ENCODE data around the gene AKAP14.
"Not testable (repeated sequence)": the region's sequence is repeated elsewhere in the genome, so short reads cannot be mapped to it uniquely, and the experiment has no call there.

The AKAP14 gene

DNA sequence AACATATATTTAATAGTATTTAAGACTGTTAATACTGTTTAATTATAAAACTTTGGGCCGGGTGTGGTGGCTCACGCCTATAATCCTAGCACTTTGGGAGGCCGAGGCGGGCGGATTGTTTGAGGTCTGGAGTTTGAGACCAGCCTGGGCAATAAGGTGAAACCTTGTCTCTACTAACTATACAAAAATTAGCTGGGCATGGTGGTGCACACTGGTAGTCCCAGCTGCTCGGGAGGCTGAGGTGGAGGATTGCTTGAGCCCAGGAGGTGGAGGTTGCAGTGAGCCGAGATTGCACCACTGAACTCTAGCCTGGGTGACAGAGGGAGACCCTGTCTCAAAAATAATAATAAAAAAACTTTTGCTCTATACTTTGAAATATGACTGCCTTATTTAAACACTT, 26.7 kb downstream of the AKAP14 start:
- not testable (repeated sequence) for DNase-seq (ENCODE audit: low read depth)

DNA sequence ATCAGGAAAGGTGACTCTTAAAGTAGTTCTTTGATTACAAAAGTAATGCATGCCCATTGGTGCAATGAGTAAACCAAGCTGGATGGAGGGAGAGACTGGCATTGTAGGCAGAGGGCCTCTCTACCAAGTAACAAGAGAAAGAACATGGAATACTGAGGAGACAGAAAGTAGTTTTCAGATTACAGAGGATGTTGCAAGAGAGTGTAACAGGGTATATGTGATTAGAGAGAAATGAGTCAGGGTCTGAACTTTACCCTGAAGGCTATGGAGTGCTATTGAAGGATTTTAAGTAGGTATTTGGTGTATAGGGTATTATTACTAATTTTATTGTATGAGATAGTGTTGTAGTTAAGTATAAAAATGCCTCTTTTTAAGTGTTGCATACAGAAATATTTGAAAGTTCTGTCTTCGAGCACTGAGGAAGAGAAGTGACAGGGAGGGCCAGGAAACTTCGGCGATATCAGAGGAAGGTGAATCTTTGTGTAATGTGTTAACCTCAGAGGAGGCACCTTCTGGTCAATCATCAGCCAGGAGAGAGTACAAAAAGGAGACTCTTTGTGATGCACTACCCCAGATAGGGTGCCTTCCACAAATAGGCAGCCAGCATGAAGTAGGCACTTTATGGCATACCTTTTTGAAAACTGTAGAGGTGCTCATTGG, 39.7 kb downstream of the AKAP14 start:
- DNase-seq (ENCODE audit: low read depth): no peak

DNA sequence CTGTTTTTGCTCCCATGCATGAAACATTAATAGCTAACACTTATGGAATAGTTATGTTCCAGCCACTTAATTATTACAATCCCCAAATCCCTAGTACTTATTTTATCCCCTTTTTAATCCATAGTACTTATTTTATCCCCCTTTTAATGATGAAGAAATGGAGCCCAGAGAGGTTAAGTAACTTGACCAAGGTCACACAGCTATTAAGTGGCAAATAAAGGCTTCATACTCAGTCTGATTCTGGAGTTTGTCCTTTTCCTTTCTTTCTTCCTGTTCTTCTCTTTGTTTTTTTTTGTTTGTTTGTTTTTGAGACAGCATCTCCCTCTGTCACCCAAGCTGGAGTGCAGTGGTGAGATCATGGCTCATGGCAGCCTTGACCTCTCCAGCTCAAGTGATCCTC, 45.6 kb downstream of the AKAP14 start:
- DNase-seq (ENCODE audit: low read depth): no peak

DNA sequence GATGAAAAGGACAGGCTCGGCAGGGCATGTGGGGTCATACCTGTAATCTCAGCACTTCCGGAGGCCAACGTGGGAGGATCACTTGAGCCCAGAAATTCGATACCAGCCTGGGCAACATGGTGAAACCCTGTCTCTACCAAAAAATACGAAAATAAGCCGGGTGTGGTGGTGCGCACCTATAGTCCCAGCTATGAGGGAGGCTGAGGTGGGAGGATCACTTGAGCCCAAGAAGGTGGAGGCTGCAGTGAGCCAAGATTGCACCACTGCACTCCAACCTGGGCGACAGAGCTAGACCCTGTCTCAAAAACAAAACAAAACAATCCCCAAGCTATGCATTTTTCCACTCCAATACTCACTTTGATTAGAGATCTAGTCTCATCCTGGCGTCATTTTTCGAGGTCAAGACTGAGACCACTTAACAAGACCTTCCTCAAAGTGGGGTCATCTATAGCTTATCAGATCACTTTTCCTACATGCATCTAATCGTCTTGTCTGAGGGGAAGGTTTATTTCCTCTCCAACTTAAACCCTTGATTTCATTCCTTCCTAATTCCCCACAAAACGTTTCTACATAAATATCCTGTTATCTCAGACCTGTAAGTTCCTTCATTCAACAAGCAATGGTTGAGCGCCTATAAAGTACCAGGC, 46.6 kb downstream of the AKAP14 start:
- no peak for DNase-seq (ENCODE audit: low read depth)

DNA sequence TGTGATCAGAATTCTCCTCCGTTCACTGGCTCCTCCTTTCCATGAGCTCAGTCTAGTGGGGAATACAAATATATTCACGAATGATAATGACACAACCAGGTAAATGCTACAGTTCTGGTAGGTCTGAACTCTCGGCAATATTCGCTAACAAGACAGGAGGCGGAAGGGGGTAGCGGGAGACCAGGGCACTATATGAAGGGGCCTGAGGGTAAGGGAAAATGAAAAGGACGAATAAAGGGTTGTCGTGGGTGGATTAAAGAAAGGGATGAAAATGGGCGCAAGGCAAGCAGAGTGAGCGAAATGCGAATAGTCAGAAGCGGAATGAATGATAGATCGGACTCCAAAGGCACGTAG, 47.1 kb downstream of the AKAP14 start:
- DNase-seq (ENCODE audit: low read depth): no peak

DNA sequence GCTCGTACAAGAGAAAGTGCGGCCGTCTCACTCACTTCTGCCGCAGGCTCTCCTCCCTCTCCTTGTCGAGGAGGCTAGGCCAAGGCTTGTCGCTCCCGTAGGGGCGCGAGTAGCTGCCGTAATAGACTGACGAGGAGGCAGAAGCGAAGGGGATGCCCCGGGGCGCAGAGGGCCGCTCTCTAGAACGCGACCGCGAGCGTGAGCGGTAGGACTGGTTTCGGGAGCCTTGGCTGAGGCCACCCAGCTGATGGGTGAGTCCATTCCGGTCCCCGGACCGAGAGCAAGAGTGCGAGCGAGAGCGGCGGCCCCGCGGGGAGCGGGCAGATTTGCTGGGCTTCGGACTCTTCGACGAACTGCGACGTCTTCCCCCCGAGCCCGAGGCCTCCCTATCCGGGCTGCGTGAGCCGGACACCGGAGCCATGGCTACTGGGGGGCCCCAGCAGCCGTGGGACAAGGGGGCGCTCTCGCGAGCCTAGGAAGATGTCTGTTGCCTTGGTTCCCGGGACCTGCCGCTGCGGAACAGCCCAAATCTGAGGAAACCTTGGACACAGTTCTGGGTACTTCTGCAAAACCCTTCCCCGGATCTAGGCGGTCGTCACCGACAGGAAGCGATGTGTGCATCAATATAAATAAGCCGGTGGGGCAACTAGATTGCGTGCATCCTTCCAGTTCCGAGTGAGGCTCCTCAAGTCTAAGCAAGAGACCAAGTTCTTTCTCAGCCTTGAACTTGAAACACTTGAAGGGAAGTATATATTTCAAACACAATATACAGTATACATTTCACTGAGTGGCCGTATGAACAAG, 47.7 kb downstream of the AKAP14 start, which contains the start of gene NKAP:
NKAP (minus strand) TSS at position 567 of the 804 bp plus-strand sequence; CDS start at position 421, 146 bp downstream.
- peak; percentile 72 for DNase-seq (ENCODE audit: low read depth)

DNA sequence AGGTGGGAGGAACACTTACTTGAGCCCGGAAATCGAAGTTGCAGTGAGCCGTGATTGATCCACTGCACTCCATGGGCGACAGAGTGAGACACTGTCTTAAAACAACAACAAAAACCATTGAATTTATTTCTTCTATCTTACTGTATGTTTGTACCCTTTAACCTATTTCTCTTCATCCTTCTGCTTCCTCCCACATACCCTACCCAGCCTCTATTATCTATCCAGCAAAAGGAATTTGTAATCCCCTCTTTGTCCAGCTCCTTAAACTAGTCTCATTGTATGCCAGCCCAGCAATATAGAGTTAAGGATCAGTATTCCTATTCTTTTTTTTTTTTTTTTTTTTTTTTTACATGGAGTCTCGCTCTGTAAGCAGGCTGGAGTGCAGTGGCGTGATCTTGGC, 49.8 kb downstream of the AKAP14 start:
- no peak for DNase-seq (ENCODE audit: low read depth)

DNA sequence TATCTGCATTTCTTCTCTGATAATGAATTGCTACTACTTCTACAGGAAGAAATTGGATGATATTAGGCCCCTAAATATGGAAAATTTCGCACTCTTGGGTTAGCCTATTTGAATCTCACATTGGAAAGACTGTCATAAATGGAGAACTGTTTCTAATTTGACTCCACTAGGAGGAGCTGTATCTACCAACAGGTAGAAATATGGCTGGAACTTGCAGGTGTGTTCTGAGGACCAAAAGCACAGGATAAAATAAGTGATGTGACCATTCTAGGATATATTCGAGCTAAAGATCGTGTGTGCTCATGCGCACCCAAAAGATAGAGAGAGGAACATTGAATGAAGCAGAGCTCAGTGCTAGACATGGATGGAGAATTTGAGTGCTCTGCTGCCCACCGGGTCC, 52.7 kb downstream of the AKAP14 start:
- DNase-seq (ENCODE audit: low read depth): no peak

DNA sequence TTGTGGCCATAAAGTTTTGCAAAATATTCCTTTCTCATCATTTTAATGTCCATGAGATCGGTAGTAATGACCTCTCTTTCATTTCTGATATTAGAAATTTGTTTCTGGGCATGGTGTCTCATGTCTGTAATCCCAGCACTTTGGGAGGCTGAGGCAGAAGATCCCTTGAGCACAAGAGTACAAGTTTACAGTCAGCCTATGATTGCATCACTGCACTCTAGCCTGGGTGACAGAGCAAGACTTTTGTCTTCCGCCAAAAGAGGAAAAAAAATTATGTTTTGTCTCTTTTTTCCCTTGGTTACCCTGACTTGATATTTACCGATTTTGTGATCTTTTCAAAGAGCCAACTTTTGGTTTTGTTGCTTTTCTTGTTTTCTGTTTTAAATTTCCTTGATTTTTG, 58.7 kb downstream of the AKAP14 start:
- DNase-seq (ENCODE audit: low read depth): no peak

DNA sequence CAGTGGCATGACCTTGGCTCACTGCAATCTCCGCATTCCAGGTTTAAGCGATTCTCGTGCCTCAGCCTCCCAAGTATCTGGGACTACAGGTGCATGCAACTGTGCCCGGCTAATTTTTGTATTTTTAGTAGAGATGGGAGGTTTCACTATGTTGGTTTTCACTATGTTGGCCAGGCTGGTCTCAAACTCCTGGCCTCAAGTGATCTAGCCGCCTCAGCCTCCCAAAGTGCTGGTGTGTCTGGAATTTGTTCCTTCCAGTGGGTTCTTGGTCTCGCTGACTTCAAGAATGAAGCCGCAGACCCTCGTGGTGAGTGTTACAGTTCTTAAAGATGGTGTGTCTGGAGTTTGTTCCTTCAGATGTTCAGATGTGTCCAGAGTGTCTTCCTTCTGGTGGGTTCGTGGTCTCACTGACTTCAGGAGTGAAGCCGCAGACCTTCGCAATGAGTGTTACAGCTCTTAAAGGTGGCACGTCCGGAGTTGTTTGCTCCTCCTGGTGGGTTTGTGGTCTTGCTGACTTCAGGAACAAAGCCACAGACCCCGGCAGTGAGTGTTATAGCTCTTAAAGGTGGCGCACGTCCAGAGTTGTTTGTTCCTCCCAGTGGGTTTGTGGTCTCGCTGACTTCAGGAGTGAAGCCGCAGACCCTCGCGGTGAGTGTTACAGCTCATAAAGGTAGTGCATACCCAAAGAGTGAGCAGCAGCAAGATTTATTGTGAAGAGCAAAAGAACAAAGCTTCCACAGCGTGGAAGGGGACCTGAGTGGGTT, 60.3 kb downstream of the AKAP14 start:
- DNase-seq (ENCODE audit: low read depth): not testable (repeated sequence)

DNA sequence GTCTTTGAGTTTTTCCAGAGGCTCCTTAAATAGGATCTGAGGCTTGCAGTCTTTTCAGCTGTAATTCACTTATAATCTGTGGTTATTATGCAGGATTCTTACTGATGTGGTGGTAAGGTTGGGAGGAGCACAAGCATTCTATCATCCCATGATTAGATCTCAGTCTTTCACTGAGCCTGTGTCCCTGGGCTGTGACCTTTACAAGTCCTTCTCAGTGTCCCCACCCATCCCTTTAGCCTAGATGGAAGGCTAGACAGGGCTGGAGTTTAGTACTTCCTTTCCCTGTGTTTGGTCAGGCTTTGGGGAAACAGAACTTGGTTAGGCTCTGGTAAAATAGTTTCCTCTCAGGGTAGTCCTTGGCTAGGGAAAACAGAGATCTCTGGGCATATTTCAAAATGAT, 64.9 kb downstream of the AKAP14 start:
- DNase-seq (ENCODE audit: low read depth): no peak

DNA sequence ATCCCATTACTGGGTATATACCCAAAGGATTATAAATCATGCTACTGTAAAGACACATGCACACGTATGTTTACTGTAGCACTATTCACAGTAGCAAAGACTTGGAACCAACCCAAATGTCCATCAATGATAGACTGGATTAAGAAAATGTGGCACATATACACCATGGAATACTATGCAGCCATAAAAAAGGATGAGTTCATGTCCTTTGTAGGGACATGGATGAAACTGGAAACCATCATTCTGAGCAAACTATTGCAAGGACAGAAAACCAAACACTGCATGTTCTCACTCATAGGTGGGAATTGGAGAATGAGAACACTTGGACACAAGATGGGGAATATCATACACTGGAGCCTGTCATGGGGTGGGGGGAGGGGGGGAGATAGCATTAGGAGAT, 71.1 kb downstream of the AKAP14 start:
- not testable (repeated sequence) for DNase-seq (ENCODE audit: low read depth)

All from GM04503 (cell line).